Measurements from ENCODE around the gene RBCK1. TPM values are rescaled to one million over a fixed set of nuclear protein-coding genes. Genes with fewer than 3 reads are reported as not detected.

The RBCK1 gene
- total and polyA plus RNA-seq, 2 of the 4 experiments (the other 2 are of a cell fraction): 29.9 to 84.2 TPM

DNA sequence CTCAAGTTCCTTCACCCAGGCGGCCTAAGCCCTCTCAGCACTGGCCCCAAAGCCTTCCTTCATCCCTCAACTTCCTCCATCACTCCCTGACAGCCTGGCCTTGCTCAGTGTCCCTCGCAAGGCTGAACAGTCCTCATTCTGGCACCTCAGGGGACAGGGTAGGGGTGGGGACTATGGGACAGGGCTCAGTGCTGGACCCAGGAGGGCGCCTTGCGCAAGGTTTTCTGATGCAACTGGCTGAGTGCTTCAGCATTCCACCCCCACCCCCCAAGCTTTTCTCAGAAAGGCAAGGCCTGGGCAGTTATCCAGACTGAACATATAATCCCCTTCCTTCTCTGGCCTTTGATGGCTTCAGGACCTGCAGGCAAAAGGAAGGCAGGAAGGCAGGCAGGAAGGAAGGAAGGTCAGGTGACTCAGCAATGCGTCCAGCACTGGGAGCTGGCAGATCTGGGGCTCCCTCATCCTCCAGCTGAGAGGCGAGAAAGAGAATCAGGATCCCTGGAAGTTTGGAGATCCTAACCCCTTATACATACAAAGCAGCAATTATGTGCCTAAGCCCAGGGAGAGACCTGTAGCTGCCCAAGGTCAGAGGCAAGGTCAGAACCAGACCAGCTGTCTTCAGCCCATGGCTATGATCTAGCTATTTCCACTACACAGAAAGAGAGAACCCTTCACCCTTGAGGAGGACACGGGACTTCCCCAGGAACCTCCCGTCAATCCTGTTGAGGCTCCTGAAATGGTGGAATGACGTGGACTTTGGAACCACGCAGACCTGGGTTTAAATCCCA lies 36.1 kb upstream of the RBCK1 start:
- in situ Hi-C loops (cut with MboI; ENCODE audit: low sequenced_read_pairs): no loop called here
- peak overlapping the region; percentile 88 for H2BK5ac ChIP-seq (ENCODE audit: low read depth, low read length, poor library complexity, severe bottlenecking)
- H4K5ac ChIP-seq (ENCODE audit: low read depth, low read length): peak overlapping the region; percentile 97
- dilution Hi-C loops (cut with HindIII; ENCODE audit: low sequenced_read_pairs, unreplicated experiment): no loop called here
- CTCF ChIA-PET: no interaction called here
- intact Hi-C loops (cut with micrococcal nuclease): no loop called here
- H3K9me3 ChIP-seq (ENCODE audit: control insufficient read depth, insufficient read depth, low read length): no peaks in the 10 kb centered on the region
- H2BK15ac ChIP-seq (ENCODE audit: low read depth, low read length): peak overlapping the region; percentile 98; the same call in 2 of the 3 replicates
- H3K14ac ChIP-seq (replicated peaks; ENCODE audit: low read depth, low read length): peak overlapping the region; percentile 99
- H3K36me3 ChIP-seq (ENCODE audit: control insufficient read depth, insufficient read depth, low read length): no peaks in the 10 kb centered on the region
- peaks cover 21% of the 10 kb centered on the region for H3K4me1 ChIP-seq (ENCODE audit: control insufficient read depth, insufficient read depth, low read length)
- H2AK9ac ChIP-seq (replicated peaks; ENCODE audit: low read depth, low read length, poor library complexity): peak overlapping the region; percentile 97
- POLR2A ChIA-PET (ENCODE audit: unreplicated experiment): no interaction called here
- peak overlapping the region; percentile 100 for H2BK20ac ChIP-seq (ENCODE audit: low read depth, low read length)
- WGBS, 2 experiments (ENCODE audit: extremely low coverage in 2 of 2, insufficient read length in 1 of 2): 100% methylated on average over 4 of the region's 10 CpGs; no CpG with 5 or more reads in 1 of the 2 experiments
- H3K4me2 ChIP-seq (ENCODE audit: low read depth, low read length): 0 out of 2 replicates have a peak overlapping the region, but pooled peaks have one; percentile 1
- TF ChIP-seq RCOR1 (IDR thresholded peaks at IDR 0.05; ENCODE audit: insufficient replicate concordance, low read length): no peak
- TF ChIP-seq, protein P1, sequence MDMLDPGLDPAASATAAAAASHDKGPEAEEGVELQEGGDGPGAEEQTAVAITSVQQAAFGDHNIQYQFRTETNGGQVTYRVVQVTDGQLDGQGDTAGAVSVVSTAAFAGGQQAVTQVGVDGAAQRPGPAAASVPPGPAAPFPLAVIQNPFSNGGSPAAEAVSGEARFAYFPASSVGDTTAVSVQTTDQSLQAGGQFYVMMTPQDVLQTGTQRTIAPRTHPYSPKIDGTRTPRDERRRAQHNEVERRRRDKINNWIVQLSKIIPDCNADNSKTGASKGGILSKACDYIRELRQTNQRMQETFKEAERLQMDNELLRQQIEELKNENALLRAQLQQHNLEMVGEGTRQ (IDR thresholded peaks at IDR 0.05; ENCODE audit: low read depth, low read length): peak; percentile 44; the same call in 1 of the 2 replicates
- TF ChIP-seq CEBPB (IDR thresholded peaks at IDR 0.05; ENCODE audit: low read depth, low read length): peak; percentile 99
- peak; percentile 64; the same call in 1 of the 2 replicates for TF ChIP-seq MAZ (IDR thresholded peaks at IDR 0.05; ENCODE audit: borderline replicate concordance, low read depth, low read length)
- no peak for TF ChIP-seq RFX5 (IDR thresholded peaks at IDR 0.05; ENCODE audit: low read depth, low read length)
- H3K27ac ChIP-seq (ENCODE audit: insufficient read depth, low read length): peak overlapping the region; percentile 97
- H4K91ac ChIP-seq (ENCODE audit: insufficient read depth, low read depth, low read length): peak overlapping the region; percentile 99
- peak overlapping the region; percentile 99 for H2BK120ac ChIP-seq (ENCODE audit: low read depth, low read length)
- H2AFZ ChIP-seq (replicated peaks; ENCODE audit: low read length, poor library complexity): peak overlapping the region; percentile 87
- H2AK5ac ChIP-seq (ENCODE audit: low read depth, low read length): peak overlapping the region; percentile 100
- peak overlapping the region; percentile 100 for H3K4ac ChIP-seq (ENCODE audit: low read depth, low read length)
- H3K79me1 ChIP-seq (ENCODE audit: low read depth in 1 of 2, low read length in 2 of 2): peaks cover 0 to 4% of the 10 kb centered on the region in 2 experiments; a peak in 1 of 4 replicates
- H3K56ac ChIP-seq (ENCODE audit: extremely low read depth, insufficient read depth, low read length): peak overlapping the region; percentile 71
- H3K4me3 ChIP-seq (ENCODE audit: insufficient read depth, low read depth, low read length): no peak overlapping the region
- ATAC-seq (ENCODE audit: low read depth) (peak; percentile 80), DNase-seq (peak; percentile 88)
- no peaks in the 10 kb centered on the region for H3K27me3 ChIP-seq (ENCODE audit: control insufficient read depth, insufficient read depth, low read length)
- H3K18ac ChIP-seq (ENCODE audit: low read depth, low read length): peak overlapping the region; percentile 95
- H3K9me1 ChIP-seq (ENCODE audit: insufficient read depth, low read length): peaks cover 20% of the 10 kb centered on the region
- H4K20me1 ChIP-seq (ENCODE audit: insufficient read depth, low read length): no peaks in the 10 kb centered on the region
- no TSS peak for BruUV-seq (replicated peaks)
- H3K23ac ChIP-seq (ENCODE audit: low read depth, low read length): peak overlapping the region; percentile 99
- H3K9ac ChIP-seq (ENCODE audit: low read depth, low read length): peak overlapping the region; percentile 31
- H4K8ac ChIP-seq (ENCODE audit: low read depth in 2 of 2, low read length in 2 of 2): peak overlapping the region; percentile 84 to 97

All from IMR-90 (cell line).